DMS153 treated with DMSO at 0.1 percent for 48 hours (cell line): Measurements from ENCODE around the gene TBC1D4.
"Not testable (repeated sequence)": the region's sequence is repeated elsewhere in the genome, so short reads cannot be mapped to it uniquely, and the experiment has no call there.

Source experiments
- DNase-seq: peaks from one replicate; lab custom pipeline; 2025; ENCODE audit not compliant: unreplicated experiment; lab: John Stamatoyannopoulos, UW

The TBC1D4 gene

DNA sequence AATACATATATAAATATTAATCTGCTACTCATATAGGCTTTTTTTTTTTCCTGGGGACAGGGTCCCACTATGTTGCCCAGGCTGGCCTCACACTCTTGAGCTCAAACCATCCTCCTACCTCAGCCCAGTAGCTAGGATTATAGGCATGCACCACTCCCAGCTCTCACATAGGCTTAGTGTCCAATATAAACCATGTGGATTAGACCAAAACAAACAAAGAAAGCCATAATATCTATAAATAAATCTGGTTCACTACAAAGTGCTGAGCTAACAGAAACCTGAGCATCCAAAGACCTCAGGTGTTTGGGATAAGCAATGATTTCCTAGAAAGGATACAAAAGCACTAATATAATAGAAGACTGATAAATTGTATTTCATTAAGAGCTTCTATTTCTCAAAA, 26.0 kb downstream of the TBC1D4 start:
- no peak for DNase-seq

- no peak for DNase-seq
These were observed 27.5 kb downstream of the TBC1D4 start for GRCh38 chr13:75454497-75454896.

DNA sequence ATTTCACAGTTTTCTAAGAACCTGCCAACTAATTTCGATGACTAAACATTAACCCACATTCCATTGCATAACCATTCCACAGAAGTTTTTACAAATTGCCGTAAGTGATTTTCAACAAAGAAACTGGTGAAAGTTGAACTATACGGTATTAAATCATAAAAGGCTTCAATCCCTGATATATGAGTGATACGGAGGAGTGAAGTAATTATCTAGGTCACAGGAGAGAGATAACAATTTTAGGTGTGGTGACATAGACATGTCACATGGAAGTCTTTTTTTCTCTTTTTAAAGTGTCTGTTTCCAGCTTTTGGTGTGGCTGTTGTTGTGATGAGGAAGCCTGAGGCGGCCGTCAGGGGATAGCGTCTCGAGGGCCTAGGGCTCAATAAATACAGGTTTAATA, 29.4 kb downstream of the TBC1D4 start:
- no peak for DNase-seq

DNA sequence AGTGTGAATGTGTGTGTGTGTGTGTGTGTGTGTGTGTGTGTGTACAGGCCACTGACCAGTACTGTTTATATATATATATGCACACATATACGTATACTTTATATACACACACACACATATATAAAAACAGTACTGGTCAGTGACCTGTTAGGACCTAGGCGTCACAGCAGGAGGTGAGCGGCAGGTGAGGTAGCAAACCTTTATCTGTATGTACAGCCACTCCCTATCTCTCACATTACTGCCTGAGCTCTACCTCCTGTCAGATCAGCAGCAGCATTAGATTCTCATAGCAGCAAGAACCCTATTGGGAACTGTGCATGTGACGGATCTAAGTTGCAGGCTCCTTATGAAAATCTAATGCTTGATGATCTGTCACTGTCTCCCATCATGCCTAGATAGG, 34.5 kb downstream of the TBC1D4 start:
- DNase-seq = no peak

DNA sequence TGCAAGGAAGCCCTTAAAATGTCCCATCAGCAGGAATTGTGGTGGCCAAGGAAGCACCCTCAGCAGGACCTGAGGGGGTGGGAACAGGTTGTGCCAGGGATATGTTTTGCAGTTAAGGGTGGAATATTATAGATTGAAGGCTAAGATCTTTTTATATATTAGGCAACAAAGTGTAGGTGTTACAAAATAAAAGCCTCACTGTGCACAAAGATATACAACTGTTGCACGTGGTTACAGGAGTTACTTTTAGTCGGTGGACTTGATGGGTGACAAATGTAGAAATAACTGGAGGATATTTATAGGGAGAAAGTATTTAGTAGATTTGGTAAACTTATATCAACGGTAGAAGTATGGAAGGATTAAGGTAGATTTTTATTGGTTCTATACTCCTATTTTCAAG, 35.1 kb downstream of the TBC1D4 start:
- no peak for DNase-seq

DNA sequence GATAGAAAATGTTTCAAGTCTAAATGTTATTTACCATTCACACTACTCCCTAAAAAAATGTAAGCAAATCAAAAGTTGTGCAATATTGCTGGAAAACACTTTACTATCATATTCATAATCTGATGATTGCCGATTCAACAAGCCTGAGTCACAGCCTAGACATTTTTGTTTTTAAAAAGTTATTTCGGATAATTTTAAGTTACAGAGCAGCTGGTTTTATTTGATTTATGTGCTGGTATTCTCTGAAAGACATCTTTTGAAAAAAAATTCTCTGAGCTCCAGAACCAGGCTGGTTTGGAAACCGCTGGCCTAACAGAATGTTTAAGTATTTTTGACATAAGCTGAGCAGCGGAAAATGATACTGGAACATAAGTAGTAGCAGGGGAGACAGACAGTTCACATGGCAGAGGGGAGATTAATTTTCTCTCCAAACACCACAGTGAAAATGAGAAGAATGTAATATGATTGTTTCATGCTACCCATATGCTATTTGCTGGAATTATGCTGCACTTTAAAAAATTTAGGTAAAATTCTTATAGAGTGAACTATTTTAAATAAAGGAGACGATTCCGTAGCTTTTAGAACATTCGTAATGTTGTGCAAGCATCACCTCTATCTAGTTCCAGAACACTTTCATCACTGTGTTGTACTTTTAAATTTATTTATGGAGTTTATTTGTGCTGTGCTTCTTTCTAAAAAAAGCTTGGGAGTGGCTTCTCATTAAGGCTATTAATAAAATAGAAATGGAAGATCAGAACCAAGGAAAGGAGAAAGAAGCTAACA, 36.1 kb downstream of the TBC1D4 start:
- DNase-seq = no peak

GRCh38 chr13:75444016-75444415, 38.0 kb downstream of the TBC1D4 start:
- no peak for DNase-seq

DNA sequence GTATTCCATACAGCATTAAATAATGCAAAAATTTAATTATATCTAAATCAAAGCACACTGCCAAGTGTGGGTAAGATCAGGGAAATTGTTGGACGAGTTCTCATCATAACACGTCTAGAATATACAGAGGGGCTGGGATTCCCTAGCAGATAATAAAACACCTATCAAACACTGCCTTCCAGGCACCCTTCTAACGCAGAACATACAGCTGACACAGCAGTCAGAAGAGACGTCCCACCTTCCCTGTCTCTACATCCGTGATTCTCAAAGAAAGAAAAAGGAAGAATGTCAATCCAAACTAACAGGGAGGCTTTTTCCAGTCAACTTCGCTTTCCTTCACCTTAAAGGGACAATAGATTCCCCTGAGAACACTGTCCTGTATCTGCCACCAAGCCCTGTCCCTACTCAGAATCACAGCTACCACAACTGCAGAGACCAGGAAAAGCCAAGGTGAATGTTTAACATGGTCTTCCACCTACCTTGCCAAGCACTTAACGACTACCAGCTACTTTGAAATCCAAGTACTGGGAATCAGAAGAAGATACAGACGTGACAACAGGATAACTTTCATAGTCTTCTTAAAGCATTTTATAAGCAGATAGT, 38.5 kb downstream of the TBC1D4 start:
- DNase-seq = no peak

DNA sequence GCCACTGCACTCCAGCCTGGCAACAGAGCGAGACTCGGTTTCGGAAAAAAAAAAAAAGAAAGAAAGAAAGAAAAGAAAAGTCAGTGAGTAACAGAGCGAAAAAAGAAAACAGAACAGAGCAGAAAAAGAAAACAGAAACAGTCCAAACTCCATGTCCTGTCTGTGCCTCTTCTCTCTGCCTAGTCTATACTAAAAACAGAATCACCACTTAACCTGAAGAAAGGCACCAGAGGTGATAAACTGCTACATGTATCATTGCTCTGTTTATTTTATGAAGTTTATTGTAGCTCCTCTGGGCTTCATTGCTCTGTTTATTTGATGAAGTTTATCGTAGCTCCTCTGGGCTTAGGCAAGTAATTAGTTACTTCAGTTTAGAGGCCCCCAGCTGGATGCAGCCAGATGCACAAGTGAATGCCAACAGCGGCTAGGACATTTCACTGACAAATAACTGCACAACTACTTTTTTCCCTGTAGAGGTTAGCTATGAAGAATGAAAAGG, 39.2 kb downstream of the TBC1D4 start:
- DNase-seq = no peak

- DNase-seq = no peak
These were observed 41.9 kb downstream of the TBC1D4 start for GRCh38 chr13:75440100-75440499.

DNA sequence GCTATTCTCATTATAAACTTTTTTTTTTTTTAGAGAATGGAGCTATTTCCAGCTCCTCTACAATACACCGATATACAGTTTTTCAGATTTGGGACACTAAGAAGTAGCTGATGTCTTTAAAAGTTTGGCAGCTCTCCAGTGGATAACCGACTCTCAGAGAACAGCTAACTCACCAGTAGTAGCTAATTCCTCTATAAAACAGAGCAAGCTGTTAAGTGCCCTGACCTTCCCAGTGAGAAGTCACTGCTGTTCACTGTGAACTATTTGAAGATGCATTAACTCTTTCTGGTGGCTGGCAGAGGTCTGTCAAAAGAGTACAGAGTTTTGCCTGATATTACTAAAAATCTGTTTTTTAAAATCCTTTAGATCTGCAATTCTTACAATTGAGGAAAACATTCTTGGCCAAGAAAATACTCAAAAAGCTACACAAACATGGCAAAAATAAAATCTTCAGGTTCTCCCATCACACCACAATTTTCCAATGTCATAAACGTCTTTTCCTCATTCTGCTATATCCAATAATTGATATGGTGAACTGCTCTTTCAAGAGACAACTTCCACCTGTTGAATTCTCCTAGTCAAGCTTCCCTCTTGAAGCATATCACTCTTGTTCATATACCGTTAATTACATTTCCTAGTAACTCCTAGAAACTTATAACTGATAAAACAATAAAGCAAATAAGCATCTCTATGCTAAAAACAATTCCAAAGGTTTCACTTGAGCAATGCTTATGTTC, 44.2 kb downstream of the TBC1D4 start:
- no peak for DNase-seq

DNA sequence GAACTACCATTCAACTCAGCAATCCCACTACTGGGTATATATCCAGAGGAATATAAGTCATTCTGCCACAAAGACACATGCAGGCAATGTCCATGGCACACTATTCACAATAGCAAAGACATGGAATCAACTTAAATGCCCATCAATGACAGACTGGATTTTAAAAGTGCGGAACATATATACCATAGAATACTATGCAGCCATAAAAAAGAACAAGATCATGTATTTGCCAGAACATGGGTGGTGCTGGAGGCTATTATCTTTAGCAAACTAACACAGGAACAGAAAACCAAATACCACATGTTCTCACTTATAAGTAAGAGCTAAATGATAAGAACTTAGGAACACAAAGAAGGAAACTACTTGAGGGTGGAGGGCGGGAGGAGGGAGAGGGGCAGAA, 47.8 kb downstream of the TBC1D4 start:
- not testable (repeated sequence) for DNase-seq

DNA sequence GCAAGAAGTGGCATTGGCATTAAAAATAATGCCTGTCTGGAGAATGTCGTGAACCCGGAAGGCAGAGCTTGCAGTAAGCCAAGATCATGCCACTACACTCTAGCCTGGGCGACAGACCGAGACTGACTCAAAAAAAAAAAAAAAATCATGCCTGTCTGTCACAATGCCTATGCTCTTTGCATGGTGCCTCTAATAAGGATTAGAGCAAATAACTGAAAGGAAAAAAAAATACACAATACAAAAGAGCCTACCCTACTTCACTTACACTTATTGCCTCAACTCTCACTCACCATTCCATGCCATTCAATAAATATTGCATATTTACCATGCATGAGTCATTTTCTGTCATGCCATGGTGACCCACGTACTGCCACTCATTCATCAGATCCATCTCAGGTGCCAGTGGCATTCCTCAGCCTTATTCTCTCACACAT, 49.1 kb downstream of the TBC1D4 start:
- DNase-seq = no peak

GRCh38 chr13:75432045-75432444, 49.9 kb downstream of the TBC1D4 start:
- no peak for DNase-seq

DNA sequence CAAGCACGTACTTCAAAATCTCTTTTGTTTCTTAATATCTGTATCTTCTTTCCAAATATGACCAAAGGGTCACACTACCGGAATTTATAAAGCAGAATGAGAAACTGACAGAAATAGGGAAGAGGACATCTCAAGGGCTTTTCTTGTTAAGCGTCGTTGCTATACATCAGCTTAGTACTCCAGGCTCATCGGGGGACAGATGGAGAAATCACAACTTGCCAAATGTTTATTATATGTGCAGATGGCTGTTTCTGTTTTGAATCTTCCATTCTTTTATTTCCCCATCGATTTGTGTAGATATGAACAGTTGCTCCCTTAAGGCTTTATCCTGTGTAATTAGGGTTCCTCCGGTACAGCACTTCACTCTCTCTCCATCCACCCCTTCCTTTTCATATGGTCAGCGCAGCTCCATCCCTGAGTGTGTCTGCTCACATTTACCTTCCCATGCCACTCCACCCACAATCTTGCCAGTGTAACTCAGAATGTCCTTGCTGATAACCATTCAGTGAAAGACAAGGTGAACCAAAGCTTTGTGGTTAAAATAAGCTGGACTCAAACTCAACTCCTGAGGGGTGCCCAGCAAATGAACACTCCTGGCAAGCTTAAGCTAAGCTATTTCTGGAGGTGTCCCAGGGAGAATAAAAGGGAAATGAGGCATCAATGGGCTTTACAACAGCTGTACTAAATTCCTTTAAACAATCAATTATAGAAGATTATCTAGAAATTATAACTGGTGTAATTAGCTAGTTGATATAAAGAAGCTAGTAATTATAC, 51.3 kb downstream of the TBC1D4 start:
- no peak for DNase-seq

- DNase-seq = no peak
These were observed 55.5 kb downstream of the TBC1D4 start for GRCh38 chr13:75426421-75426820.

- DNase-seq = no peak
These were observed 56.6 kb downstream of the TBC1D4 start for GRCh38 chr13:75425216-75426009.

- DNase-seq = no peak
These were observed 58.0 kb downstream of the TBC1D4 start for GRCh38 chr13:75423946-75424345.

GRCh38 chr13:75422028-75422427, 59.9 kb downstream of the TBC1D4 start:
- DNase-seq = no peak

- no peak for DNase-seq
These were observed 60.8 kb downstream of the TBC1D4 start for GRCh38 chr13:75421133-75421532.
